GM18519 (cell line): Measurements from ENCODE around the gene CREG2.
"Not testable (repeated sequence)": the region's sequence is repeated elsewhere in the genome, so short reads cannot be mapped to it uniquely, and the experiment has no call there.

ENCODE experiments used
- ATAC-seq: cut with Tn5 transposase; IDR thresholded peaks from one replicate; pipeline ENCODE4 v1.9.1; 2021; ENCODE audit warnings: mild to moderate bottlenecking, moderate library complexity; ENCODE audit not compliant: unreplicated experiment, low FRiP score

Gene CREG2

DNA sequence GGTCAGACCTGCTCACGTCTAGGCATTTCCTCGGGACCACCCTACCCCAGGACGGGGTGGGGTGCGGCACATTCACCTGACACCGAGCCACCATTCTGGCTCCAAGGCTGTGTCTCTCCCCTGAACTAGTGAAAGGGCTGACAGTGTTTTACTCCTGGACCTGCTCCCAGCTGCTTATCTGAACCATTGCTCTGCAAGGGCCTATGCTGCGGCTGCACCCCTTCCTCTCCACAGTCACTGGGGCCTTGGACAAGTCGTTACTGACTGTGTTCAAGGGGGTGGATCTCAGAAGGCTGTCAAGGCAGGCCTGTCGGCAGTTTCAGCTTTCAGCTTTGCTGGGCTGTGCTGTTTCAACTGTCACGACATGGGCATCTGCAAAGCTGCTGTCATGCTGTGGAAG, 11.7 kb downstream of the CREG2 start:
- ATAC-seq = no peak

DNA sequence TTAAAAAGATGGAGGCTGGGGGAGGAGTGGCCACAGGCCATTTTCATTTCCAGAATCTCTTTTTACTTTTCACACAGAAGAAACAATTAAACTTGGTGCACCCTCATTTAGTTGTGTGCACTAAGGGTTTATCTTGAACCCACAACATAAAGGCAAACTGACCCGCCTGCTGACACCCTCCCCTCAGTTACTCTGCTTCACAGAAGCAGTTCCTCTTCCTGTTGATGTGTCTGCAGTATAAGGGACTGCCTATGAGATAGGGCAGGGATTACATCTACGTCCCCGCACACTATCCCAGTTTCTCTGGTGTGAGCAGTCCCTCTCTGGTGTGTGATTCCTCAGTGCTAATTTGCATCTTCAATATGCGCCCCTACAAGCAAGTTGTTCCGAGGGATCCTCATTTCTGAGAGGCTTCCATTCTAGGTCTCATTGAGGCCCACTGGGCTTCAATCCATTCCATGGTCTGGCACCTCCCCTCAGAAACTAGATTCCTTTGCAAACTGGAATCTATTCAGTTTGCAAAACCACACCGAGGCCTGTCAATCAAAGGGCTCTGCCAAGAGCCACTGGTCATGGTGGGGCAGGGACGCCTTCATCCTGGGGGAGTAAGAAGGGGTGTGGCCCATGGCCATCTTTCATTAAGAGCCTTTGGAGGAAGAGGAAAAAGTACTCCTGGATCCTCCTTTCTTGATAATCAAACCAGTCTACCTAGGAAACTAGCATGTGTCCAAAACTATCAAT, 12.3 kb downstream of the CREG2 start:
- no peak for ATAC-seq

- ATAC-seq = no peak
These were observed 14.5 kb downstream of the CREG2 start for GRCh38 chr2:101372792-101373191.

- no peak for ATAC-seq
These were observed 15.7 kb downstream of the CREG2 start for GRCh38 chr2:101371636-101372035.

GRCh38 chr2:101369100-101369499, 18.2 kb downstream of the CREG2 start:
- no peak for ATAC-seq

DNA sequence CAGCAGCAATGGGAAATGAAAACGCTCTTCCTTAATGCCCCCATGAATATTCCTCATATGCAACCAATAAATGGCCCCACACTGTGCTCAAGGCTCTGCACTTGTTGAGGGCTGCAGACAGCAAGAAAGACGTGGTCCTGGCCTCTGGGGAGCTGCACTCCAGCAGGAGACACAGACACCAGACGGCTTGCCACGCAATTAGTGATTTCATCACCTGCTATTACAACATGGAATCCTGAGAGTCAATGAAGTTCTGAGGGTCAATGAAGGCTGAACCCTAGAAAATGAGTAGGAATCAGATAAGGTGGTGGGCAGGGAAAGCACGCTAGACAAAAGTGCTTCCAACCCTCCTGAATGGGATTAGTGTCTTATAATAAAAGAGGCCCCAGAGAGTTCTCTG, 18.9 kb downstream of the CREG2 start:
- no peak for ATAC-seq

DNA sequence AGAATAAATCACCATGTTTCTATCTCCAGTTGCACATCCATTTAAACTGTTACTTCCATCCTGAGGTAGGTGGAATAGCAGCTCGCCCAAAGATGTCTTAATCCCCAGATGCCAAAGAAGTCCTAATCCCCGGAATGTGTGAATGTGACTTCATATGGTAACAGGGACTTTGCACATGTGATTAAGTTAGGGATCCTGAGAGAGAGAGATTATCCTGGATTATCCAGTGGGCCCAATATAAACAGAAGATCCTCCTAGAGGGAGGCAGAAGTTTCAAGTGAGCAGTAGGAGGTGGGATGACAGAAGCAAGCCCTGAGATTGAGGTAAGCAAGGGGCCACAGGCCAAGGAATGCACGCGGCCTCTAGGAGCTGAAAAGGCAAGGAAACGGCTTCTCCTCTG, 19.8 kb downstream of the CREG2 start:
- no peak for ATAC-seq

- ATAC-seq = no peak
These were observed 22.4 kb downstream of the CREG2 start for GRCh38 chr2:101364878-101365277.

DNA sequence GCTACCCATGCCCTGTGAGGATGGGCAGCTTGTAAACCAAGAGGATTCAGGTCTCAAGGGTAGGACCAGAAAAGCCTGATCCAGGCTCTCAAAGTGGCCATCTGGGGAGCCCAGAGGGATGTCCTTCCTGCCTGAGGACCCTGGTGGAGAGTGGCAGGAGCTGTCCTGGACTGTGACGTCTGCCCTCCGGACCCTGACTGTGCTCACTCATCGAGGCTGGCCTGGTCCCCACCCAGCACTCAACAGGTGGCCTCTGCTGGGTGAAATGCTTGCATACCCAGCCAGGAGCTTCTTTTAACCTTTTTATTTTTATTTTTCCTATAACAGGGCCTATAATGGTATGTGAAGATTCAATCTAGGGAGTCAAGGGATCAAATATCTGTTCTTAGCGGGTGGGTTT, 24.5 kb downstream of the CREG2 start:
- no peak for ATAC-seq

DNA sequence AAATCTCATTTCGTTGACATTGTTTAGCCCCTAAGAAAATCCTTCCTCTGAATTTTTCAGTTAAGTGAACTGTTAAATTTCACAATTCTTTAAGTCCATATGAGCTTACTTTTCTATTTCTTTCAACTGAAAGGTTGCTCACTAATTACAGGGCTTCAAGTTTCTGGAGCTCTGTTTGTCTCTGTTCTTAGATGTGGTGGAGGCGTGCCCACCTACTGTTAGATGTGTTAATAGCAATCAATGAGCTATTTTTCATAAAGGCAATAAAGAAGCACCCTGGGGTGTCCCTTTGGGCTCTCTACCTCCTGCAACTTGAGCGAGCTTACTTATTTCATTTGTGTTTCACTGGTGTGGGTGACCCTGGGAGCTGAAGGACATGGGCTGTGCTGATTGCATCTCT, 25.0 kb downstream of the CREG2 start:
- no peak for ATAC-seq

DNA sequence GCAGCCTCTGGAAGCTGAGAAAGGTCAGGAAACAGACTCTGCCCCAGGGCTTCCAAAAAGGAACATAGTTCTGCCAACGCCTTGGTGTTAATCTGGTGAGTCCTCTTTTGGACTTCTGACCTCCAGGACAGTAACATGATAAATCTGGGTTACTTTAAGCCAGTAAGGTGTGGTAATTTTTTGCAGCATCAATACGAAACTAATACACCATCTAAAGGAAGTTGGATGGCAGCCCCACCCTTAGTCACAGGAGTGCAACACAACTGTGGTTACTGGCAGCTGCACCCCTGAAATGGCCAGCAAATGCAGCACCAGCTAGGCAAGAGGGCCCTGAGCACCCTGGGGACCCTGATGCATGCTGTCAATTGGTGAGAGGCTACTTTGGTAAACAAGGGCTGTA, 25.8 kb downstream of the CREG2 start:
- no peak for ATAC-seq

- ATAC-seq = no peak
These were observed 26.2 kb downstream of the CREG2 start for GRCh38 chr2:101361121-101361520.

DNA sequence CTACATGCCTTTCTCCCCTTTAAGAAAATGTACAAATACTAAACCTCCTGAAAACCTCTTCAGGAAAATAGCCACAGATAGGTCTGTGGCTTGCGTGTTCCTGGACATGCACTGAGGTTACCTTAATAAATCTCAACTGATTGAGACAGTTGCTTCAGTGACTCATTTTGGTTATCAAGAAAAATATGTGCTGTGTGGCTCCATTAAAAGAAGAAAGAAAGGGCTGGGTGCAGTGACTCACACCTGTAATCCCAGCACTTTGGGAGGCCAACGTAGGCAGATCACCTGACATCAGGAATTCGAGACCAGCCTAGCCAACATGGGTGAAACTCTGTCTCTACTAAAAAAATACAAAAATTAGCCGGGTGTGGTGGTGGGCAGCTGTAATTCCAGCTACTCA, 27.1 kb downstream of the CREG2 start:
- ATAC-seq = no peak

DNA sequence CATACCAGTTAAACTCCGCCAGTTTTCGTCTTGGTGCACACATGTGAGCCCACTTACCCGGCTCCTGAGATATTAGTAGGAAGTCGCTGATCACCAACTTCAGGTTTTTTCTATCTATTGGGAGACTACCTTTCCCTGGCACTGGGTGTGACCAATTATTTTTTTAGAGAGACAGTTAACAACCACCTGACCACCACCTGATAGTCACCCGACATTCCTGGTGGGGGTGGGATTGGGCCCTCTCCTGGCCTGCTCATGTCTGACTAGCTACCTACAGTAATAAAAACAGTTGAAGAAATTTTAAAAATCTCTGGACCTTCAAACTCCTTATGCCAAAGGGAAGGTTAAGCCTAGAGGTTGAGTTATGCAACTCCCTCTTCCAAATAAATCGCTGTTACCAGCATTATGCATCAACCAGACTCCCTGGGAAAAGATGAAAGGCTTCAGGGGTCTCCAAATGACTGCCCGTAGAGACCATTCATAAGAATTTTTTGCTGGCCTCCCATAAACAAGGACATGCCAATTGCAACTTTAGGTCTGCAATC, 27.8 kb downstream of the CREG2 start:
- ATAC-seq = no peak

GRCh38 chr2:101357376-101357775, 29.9 kb downstream of the CREG2 start:
- no peak for ATAC-seq

GRCh38 chr2:101356521-101356920, 30.8 kb downstream of the CREG2 start:
- no peak for ATAC-seq

GRCh38 chr2:101356055-101356454, 31.2 kb downstream of the CREG2 start:
- ATAC-seq = no peak

GRCh38 chr2:101355401-101356054, 31.8 kb downstream of the CREG2 start:
- no peak for ATAC-seq

DNA sequence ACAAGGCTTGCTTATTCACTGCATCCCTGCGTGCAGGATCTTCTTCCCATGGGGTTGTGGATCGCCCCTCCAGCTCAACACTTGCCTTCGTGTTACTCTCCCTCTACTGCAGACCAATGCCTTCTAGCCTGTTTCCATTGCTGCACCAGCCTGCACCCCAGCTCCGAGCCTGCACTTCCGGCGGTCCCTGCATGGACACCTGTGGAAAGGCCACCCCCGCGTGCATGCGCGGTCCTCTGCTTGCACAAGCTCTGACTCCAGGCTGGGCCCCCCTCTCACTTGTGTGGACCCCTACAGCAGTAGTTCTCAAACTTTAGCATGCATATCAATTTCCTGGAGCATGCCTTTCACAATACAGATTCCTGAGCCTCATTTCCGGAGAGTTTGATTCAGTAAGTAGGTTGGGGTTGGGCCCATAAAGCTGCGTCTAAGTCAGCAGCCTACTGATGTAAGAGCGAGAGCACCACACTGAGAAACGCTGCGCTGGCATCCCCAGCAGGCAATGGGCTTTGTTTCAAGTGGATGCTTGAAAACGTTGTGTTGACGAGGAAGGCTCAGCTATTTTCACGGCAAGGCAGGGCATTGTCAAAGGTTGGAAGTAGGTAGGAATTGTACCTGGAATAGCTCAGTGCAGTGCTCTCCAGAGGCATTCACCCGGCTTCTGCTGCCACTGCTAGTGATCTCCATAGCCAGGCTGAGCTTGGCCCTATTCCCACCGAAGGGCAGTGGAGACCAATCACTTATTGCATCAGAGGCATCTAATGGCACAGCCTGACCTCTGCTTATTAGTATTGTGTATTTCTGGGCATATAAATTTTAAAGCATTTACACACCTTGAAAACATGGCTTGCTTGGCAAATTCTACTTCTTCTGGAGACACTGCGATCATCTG, 32.6 kb downstream of the CREG2 start:
- ATAC-seq = no peak

DNA sequence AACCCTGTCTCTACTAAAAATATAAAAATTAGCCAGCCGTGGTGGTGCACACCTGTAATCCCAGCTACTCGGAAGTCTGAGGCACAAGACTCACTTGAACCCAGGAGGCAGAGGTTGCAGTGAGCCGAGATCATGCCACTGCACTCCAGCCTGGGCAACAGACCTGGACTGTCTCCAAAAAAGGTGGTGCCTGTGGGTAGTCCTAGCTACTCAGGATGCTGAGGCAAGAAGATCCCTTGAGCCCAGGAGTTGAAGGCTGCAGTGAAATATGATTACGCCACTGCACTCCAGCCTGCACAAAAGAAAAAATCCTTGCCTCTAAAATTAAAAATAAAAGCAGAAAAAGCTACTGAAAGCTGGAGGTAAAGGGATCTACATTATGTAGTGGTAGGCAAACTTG, 34.7 kb downstream of the CREG2 start:
- ATAC-seq = not testable (repeated sequence)

- ATAC-seq = no peak
These were observed 36.1 kb downstream of the CREG2 start for GRCh38 chr2:101351207-101351606.
